SJSA1 (cell line): ENCODE results near the gene LBR. TPM values are rescaled to one million over a fixed set of nuclear protein-coding genes. Genes with fewer than 3 reads are reported as not detected.

Experiments
- DNase-seq, 2 experiments: peaks; one replicate each; pipeline ENCODE4 v3.0.0-alpha.2; 2015 to 2020; ENCODE audit warnings: low spot score in 2 of 2, low read depth in 1 of 2
- H3K27ac ChIP-seq: fragments of 250-450 bp; sonication (Bioruptor Pico); 2 replicates; pipeline ENCODE4 v1.5.1; 2020; ENCODE audit warnings: mild to moderate bottlenecking, moderate library complexity
- H3K27me3 ChIP-seq: fragments of 250-450 bp; sonication (Bioruptor Pico); replicated peaks from 2 replicates; pipeline ENCODE4 v1.5.1; 2020; ENCODE audit warnings: mild to moderate bottlenecking, moderate library complexity
- H3K36me3 ChIP-seq: fragments of 250-450 bp; sonication (Bioruptor Pico); 2 replicates; pipeline ENCODE4 v1.5.1; 2020; ENCODE audit warnings: mild to moderate bottlenecking
- H3K4me1 ChIP-seq: fragments of 250-450 bp; sonication (Bioruptor Pico); replicated peaks from 2 replicates; pipeline ENCODE4 v1.6.1; 2021; ENCODE audit warnings: mild to moderate bottlenecking
- H3K4me3 ChIP-seq: fragments of 250-450 bp; sonication (Bioruptor Pico); 2 replicates; pipeline ENCODE4 v1.5.1; 2020; ENCODE audit warnings: mild to moderate bottlenecking
- H3K9me3 ChIP-seq: fragments of 250-450 bp; sonication (Bioruptor Pico); replicated peaks from 2 replicates; pipeline ENCODE4 v1.5.1; 2020; ENCODE audit warnings: mild to moderate bottlenecking
- total RNA-seq: library from RNA; depleted of rRNA; stranded (reverse); fragments of >200 nt; shearing (Covaris generic); gene quantifications from 2 replicates; pipeline ENCODE4 v1.2.3, GENCODE V29; 2014; rRNA removed

LBR gene
- total RNA-seq, 1 experiment from 2014 or later: 66.8 TPM

DNA sequence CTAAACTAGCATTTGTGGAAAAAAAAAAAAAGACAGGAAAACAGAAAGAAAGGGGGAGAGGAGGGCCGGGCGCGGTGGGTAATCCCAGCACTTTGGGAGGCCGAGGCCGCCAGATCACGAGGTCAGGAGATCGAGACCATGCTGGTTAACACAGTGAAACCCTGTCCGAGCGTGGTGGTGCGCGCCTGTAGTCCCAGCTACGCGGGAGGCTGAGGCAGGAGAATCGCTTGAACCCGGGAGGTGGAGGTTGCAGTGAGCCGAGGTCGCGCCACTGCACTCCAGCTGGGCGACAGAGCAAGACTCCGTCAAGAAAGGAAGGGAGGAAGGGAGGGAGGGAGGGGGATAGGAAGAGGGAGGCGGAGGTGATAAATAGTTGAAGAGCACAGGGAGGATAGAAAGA, 54.7 kb downstream of the LBR start:
- DNase-seq: no peak
- no peaks in the 10 kb centered on the region for H3K9me3 ChIP-seq
- no peak overlapping the region for H3K4me3 ChIP-seq
- no peak overlapping the region for H3K27ac ChIP-seq
- no peaks in the 10 kb centered on the region for H3K36me3 ChIP-seq
- peaks cover 12% of the 10 kb centered on the region for H3K27me3 ChIP-seq
- H3K4me1 ChIP-seq: no peaks in the 10 kb centered on the region

- no peaks in the 10 kb centered on the region for H3K4me1 ChIP-seq
- peaks cover 18% of the 10 kb centered on the region for H3K27me3 ChIP-seq
- no peak overlapping the region for H3K27ac ChIP-seq
- no peaks in the 10 kb centered on the region for H3K36me3 ChIP-seq
- H3K4me3 ChIP-seq: no peak overlapping the region
- DNase-seq: no peak
- no peaks in the 10 kb centered on the region for H3K9me3 ChIP-seq
Measured at GRCh38 chr1:225371366-225372010, 56.4 kb downstream of the LBR start.

DNA sequence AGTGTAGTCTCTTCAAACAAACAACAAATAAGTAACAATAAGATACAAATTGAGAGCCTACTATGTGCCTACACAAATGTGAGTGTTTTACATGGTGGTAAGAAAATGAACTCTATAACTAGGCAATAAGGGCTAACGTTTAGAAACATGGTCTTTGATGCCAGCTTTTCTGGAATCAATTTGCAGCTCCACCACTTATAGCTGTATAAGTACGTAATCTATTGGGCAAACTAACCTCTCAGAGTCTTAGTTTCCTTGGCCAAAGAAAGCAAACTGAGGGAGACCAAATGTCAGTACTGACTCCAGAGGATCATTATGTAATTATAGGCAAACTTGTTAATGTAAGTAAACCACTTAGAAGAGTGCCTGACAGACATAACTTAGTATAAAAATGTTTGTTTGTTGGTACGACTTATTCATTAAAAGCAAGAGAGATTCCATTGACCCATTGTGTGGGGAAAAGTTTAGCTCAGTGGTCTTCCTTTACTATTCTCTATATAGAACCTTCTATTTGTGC, 59.7 kb downstream of the LBR start:
- Histone ChIP-seq H3K4me1 (no peaks in the 10 kb centered on the region), H3K36me3 (no peaks in the 10 kb centered on the region), H3K9me3 (no peaks in the 10 kb centered on the region), H3K27ac (no peak overlapping the region), H3K27me3 (peaks cover 21% of the 10 kb centered on the region), H3K4me3 (no peak overlapping the region)
- DNase-seq: no peak

GRCh38 chr1:225366552-225366951, 61.3 kb downstream of the LBR start:
- no peak overlapping the region for H3K4me3 ChIP-seq
- DNase-seq: no peak
- no peaks in the 10 kb centered on the region for H3K4me1 ChIP-seq
- H3K36me3 ChIP-seq: no peaks in the 10 kb centered on the region
- H3K9me3 ChIP-seq: no peaks in the 10 kb centered on the region
- no peak overlapping the region for H3K27ac ChIP-seq
- peaks cover 20% of the 10 kb centered on the region for H3K27me3 ChIP-seq

DNA sequence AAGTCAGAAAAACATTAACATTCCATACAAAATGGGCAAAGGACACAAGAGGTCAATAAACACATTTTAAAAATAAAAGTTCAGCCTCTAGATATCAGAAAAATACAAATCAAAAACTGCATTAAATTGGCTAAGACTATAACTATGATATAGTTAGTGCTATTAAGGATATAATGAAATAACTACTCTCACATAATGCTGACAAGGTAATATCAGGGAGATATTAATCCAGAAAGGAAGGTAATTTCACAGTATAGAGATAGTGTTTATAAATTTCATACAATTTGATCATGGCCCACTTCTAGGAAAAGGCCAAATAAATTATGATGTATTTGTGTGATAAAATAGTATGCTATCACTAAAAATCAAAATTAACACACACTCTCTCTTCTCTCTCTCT, 61.8 kb downstream of the LBR start:
- Histone ChIP-seq H3K36me3 (no peaks in the 10 kb centered on the region), H3K4me1 (no peaks in the 10 kb centered on the region), H3K9me3 (no peaks in the 10 kb centered on the region), H3K27ac (no peak overlapping the region), H3K4me3 (no peak overlapping the region), H3K27me3 (peaks cover 14% of the 10 kb centered on the region)
- no peak for DNase-seq

- Histone ChIP-seq H3K4me3 (no peak overlapping the region), H3K27ac (no peak overlapping the region), H3K27me3 (peaks cover 12% of the 10 kb centered on the region; the same call in 1 of the 2 replicates), H3K4me1 (no peaks in the 10 kb centered on the region), H3K9me3 (no peaks in the 10 kb centered on the region), H3K36me3 (no peaks in the 10 kb centered on the region)
- DNase-seq: no peak
Measured at GRCh38 chr1:225364439-225364838, 63.4 kb downstream of the LBR start.

DNA sequence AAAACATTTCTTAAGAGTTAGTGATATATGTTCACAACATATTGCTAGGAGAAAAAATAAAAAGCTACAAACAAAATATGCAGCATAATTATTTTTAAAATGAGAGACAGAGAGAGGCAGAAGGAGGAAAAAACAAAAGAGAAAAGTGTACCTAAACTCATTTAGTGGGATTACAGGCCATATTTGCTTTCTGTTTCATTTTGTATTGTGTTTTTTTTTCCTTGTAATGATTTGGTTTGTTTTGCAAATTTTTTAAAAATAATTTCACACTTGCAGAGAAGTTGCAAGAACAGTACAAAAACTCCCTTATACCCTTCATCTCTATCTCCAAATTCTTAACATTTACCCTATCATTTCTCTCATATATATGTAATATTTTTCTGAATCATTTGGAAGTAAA, 65.0 kb downstream of the LBR start:
- no peak overlapping the region for H3K27ac ChIP-seq
- no peak for DNase-seq
- H3K27me3 ChIP-seq: peaks cover 6% of the 10 kb centered on the region; the same call in 1 of the 2 replicates
- no peaks in the 10 kb centered on the region for H3K4me1 ChIP-seq
- H3K9me3 ChIP-seq: no peaks in the 10 kb centered on the region
- no peak overlapping the region for H3K4me3 ChIP-seq
- no peaks in the 10 kb centered on the region for H3K36me3 ChIP-seq

- Histone ChIP-seq H3K4me3 (no peak overlapping the region), H3K27ac (no peak overlapping the region), H3K9me3 (no peaks in the 10 kb centered on the region), H3K36me3 (no peaks in the 10 kb centered on the region), H3K4me1 (no peaks in the 10 kb centered on the region), H3K27me3 (peaks cover 3% of the 10 kb centered on the region; the same call in 1 of the 2 replicates)
- no peak for DNase-seq
Measured at GRCh38 chr1:225361176-225361575, 66.7 kb downstream of the LBR start.

DNA sequence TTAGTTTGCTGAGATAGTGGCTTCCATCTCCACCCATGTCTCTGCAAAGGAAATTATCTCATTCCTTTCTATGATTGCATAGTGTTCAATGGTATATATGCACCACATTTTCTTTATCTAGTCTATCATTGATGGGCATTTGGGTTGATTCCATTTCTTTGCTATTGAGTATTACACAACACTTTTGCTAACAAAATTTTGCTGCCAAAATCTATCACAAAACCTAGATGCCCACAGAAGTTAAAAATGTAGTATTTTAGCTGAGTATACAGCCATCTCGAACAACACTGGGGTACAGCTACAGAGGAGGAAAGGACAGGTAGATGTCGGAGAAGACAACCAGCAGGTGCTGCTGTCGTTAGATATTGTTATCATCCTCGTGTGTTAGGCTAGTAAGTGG, 67.7 kb downstream of the LBR start:
- Histone ChIP-seq H3K4me3 (no peak overlapping the region), H3K27me3 (peaks cover 3% of the 10 kb centered on the region; the same call in 1 of the 2 replicates), H3K27ac (no peak overlapping the region), H3K9me3 (no peaks in the 10 kb centered on the region), H3K36me3 (no peaks in the 10 kb centered on the region), H3K4me1 (no peaks in the 10 kb centered on the region)
- no peak for DNase-seq

GRCh38 chr1:225355863-225356262, 72.0 kb downstream of the LBR start:
- no peaks in the 10 kb centered on the region; the same call in 1 of the 2 replicates for H3K27me3 ChIP-seq
- no peak for DNase-seq
- H3K36me3 ChIP-seq: no peaks in the 10 kb centered on the region
- H3K4me3 ChIP-seq: no peak overlapping the region
- no peak overlapping the region for H3K27ac ChIP-seq
- no peaks in the 10 kb centered on the region for H3K4me1 ChIP-seq
- H3K9me3 ChIP-seq: no peaks in the 10 kb centered on the region

DNA sequence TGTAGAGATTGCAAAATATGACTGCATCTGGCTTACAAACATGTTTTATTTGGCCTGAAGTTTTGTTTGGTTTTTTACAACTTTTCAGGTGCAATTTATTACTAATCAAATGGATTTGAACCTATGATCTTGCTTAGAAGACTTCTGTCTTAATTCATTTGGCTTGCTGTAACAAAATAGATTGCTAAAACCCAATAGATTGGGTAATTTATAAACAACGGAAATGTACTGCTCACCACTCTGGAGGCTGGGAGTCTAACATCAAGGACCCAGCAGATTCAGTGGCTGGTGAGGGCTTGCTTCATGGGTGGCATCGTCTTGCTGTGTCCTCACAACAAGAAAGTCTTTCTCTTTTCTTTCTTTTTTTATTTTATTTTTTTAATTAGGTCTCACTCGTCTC, 72.9 kb downstream of the LBR start:
- DNase-seq: no peak
- Histone ChIP-seq H3K4me3 (no peak overlapping the region), H3K4me1 (no peaks in the 10 kb centered on the region)

More for the DNA sequence above, 72.9 kb downstream of the LBR start:
- no peaks in the 10 kb centered on the region; the same call in 1 of the 2 replicates for H3K27me3 ChIP-seq
- no peaks in the 10 kb centered on the region for H3K36me3 ChIP-seq
- no peak overlapping the region for H3K27ac ChIP-seq
- H3K9me3 ChIP-seq: no peaks in the 10 kb centered on the region

Other genes with a start within 250 kb of the LBR start
- gene ENAH, start 225.1 kb upstream of the LBR start, total RNA-seq: 158 and 216 TPM in 2 replicates